ENCODE measurements around the gene ZKSCAN1. TPM values are rescaled to one million over a fixed set of nuclear protein-coding genes. Genes with fewer than 3 reads are reported as not detected.
"Not testable (repeated sequence)": the region's sequence is repeated elsewhere in the genome, so short reads cannot be mapped to it uniquely, and the experiment has no call there.

The ZKSCAN1 gene
- 41.3 TPM for total RNA-seq

GRCh38 chr7:100015232-100016214, at the start of gene ZKSCAN1:
Gene ZKSCAN1, plus strand, starts transcription at chr7:100015596. Its CDS starts 7,911 bp downstream, at chr7:100023507.
- Histone ChIP-seq H3K27me3 (ENCODE audit: insufficient read depth, low read length) (no peaks in the 10 kb centered on the region), H3K4me1 (ENCODE audit: insufficient read depth, low read length) (peaks cover 33% of the 10 kb centered on the region), H3K4me3 (ENCODE audit: low read length) (peak within 1 kb of the TSS; percentile 88), H3K9me3 (ENCODE audit: low read depth, low read length) (no peaks in the 10 kb centered on the region)

- no peaks in the 10 kb centered on the region for H3K9me3 ChIP-seq (ENCODE audit: low read depth, low read length)
- peaks cover 5% of the 10 kb centered on the region for H3K27me3 ChIP-seq (ENCODE audit: insufficient read depth, low read length)
- no peak overlapping the region for H3K4me3 ChIP-seq (ENCODE audit: low read length)
- H3K4me1 ChIP-seq (ENCODE audit: insufficient read depth, low read length): no peaks in the 10 kb centered on the region
Measured at GRCh38 chr7:99969298-99969697, 46.1 kb upstream of the ZKSCAN1 start.

GRCh38 chr7:99969813-99970212, 45.6 kb upstream of the ZKSCAN1 start:
- H3K4me1 ChIP-seq (ENCODE audit: insufficient read depth, low read length); H3K27me3 ChIP-seq (ENCODE audit: insufficient read depth, low read length); H3K4me3 ChIP-seq (ENCODE audit: low read length); H3K9me3 ChIP-seq (ENCODE audit: low read depth, low read length): not testable (repeated sequence)

GRCh38 chr7:99971242-99971641, 44.2 kb upstream of the ZKSCAN1 start:
- no peaks in the 10 kb centered on the region for H3K9me3 ChIP-seq (ENCODE audit: low read depth, low read length)
- no peak overlapping the region for H3K4me3 ChIP-seq (ENCODE audit: low read length)
- no peaks in the 10 kb centered on the region for H3K4me1 ChIP-seq (ENCODE audit: insufficient read depth, low read length)
- no peaks in the 10 kb centered on the region for H3K27me3 ChIP-seq (ENCODE audit: insufficient read depth, low read length)

GRCh38 chr7:99973817-99974216, 41.6 kb upstream of the ZKSCAN1 start:
- H3K9me3 ChIP-seq (ENCODE audit: low read depth, low read length); H3K4me3 ChIP-seq (ENCODE audit: low read length); H3K27me3 ChIP-seq (ENCODE audit: insufficient read depth, low read length); H3K4me1 ChIP-seq (ENCODE audit: insufficient read depth, low read length): not testable (repeated sequence)

- Histone ChIP-seq H3K4me1 (ENCODE audit: insufficient read depth, low read length) (no peaks in the 10 kb centered on the region), H3K9me3 (ENCODE audit: low read depth, low read length) (no peaks in the 10 kb centered on the region), H3K27me3 (ENCODE audit: insufficient read depth, low read length) (no peaks in the 10 kb centered on the region), H3K4me3 (ENCODE audit: low read length) (no peak overlapping the region)
Measured at GRCh38 chr7:99974681-99975080, 40.7 kb upstream of the ZKSCAN1 start.

- Histone ChIP-seq H3K27me3 (ENCODE audit: insufficient read depth, low read length) (no peaks in the 10 kb centered on the region), H3K4me3 (ENCODE audit: low read length) (no peak within 1 kb of the TSS), H3K9me3 (ENCODE audit: low read depth, low read length) (no peaks in the 10 kb centered on the region), H3K4me1 (ENCODE audit: insufficient read depth, low read length) (peaks cover 3% of the 10 kb centered on the region)
Measured at GRCh38 chr7:99975782-99976521, 39.4 kb upstream of the ZKSCAN1 start, which contains the start of gene AZGP1. Gene AZGP1, minus strand, starts transcription at chr7:99976031. Its CDS starts 11 bp downstream, at chr7:99976020.

- Histone ChIP-seq H3K4me1 (ENCODE audit: insufficient read depth, low read length) (peaks cover 3% of the 10 kb centered on the region), H3K9me3 (ENCODE audit: low read depth, low read length) (no peaks in the 10 kb centered on the region), H3K27me3 (ENCODE audit: insufficient read depth, low read length) (no peaks in the 10 kb centered on the region)
Measured at GRCh38 chr7:99976626-99977025, 38.8 kb upstream of the ZKSCAN1 start.

GRCh38 chr7:99979814-99980225, 35.6 kb upstream of the ZKSCAN1 start:
- not testable (repeated sequence) for H3K4me1 ChIP-seq (ENCODE audit: insufficient read depth, low read length); H3K27me3 ChIP-seq (ENCODE audit: insufficient read depth, low read length); H3K4me3 ChIP-seq (ENCODE audit: low read length); H3K9me3 ChIP-seq (ENCODE audit: low read depth, low read length)

More at GRCh38 chr7:99976626-99977025, 38.8 kb upstream of the ZKSCAN1 start:
- no peak overlapping the region for H3K4me3 ChIP-seq (ENCODE audit: low read length)

- not testable (repeated sequence) for H3K4me3 ChIP-seq (ENCODE audit: low read length); H3K9me3 ChIP-seq (ENCODE audit: low read depth, low read length); H3K27me3 ChIP-seq (ENCODE audit: insufficient read depth, low read length); H3K4me1 ChIP-seq (ENCODE audit: insufficient read depth, low read length)
Measured at GRCh38 chr7:99980448-99980872, 34.9 kb upstream of the ZKSCAN1 start.

GRCh38 chr7:99981066-99981465, 34.3 kb upstream of the ZKSCAN1 start:
- not testable (repeated sequence) for H3K9me3 ChIP-seq (ENCODE audit: low read depth, low read length); H3K27me3 ChIP-seq (ENCODE audit: insufficient read depth, low read length); H3K4me3 ChIP-seq (ENCODE audit: low read length); H3K4me1 ChIP-seq (ENCODE audit: insufficient read depth, low read length)

- no peaks in the 10 kb centered on the region for H3K27me3 ChIP-seq (ENCODE audit: insufficient read depth, low read length)
- H3K9me3 ChIP-seq (ENCODE audit: low read depth, low read length): no peaks in the 10 kb centered on the region
- no peak overlapping the region for H3K4me3 ChIP-seq (ENCODE audit: low read length)
- H3K4me1 ChIP-seq (ENCODE audit: insufficient read depth, low read length): peaks cover 3% of the 10 kb centered on the region
Measured at GRCh38 chr7:99984593-99984992, 30.8 kb upstream of the ZKSCAN1 start.

GRCh38 chr7:99987306-99987705, 28.1 kb upstream of the ZKSCAN1 start:
- H3K4me3 ChIP-seq (ENCODE audit: low read length); H3K27me3 ChIP-seq (ENCODE audit: insufficient read depth, low read length); H3K9me3 ChIP-seq (ENCODE audit: low read depth, low read length); H3K4me1 ChIP-seq (ENCODE audit: insufficient read depth, low read length): not testable (repeated sequence)

GRCh38 chr7:99987846-99988245, 27.6 kb upstream of the ZKSCAN1 start:
- H3K4me3 ChIP-seq (ENCODE audit: low read length): no peak overlapping the region
- no peaks in the 10 kb centered on the region for H3K9me3 ChIP-seq (ENCODE audit: low read depth, low read length)
- H3K4me1 ChIP-seq (ENCODE audit: insufficient read depth, low read length): peaks cover 5% of the 10 kb centered on the region
- H3K27me3 ChIP-seq (ENCODE audit: insufficient read depth, low read length): no peaks in the 10 kb centered on the region

- H3K4me3 ChIP-seq (ENCODE audit: low read length): no peak overlapping the region
- no peaks in the 10 kb centered on the region for H3K27me3 ChIP-seq (ENCODE audit: insufficient read depth, low read length)
- no peaks in the 10 kb centered on the region for H3K9me3 ChIP-seq (ENCODE audit: low read depth, low read length)
- H3K4me1 ChIP-seq (ENCODE audit: insufficient read depth, low read length): peaks cover 5% of the 10 kb centered on the region
Measured at GRCh38 chr7:99990460-99990852, 24.9 kb upstream of the ZKSCAN1 start.

Data from mononuclear cell (primary cell).